Measurements from ENCODE around the gene ADGB.
"Not testable (repeated sequence)": the region's sequence is repeated elsewhere in the genome, so short reads cannot be mapped to it uniquely, and the experiment has no call there.

The ADGB gene

DNA sequence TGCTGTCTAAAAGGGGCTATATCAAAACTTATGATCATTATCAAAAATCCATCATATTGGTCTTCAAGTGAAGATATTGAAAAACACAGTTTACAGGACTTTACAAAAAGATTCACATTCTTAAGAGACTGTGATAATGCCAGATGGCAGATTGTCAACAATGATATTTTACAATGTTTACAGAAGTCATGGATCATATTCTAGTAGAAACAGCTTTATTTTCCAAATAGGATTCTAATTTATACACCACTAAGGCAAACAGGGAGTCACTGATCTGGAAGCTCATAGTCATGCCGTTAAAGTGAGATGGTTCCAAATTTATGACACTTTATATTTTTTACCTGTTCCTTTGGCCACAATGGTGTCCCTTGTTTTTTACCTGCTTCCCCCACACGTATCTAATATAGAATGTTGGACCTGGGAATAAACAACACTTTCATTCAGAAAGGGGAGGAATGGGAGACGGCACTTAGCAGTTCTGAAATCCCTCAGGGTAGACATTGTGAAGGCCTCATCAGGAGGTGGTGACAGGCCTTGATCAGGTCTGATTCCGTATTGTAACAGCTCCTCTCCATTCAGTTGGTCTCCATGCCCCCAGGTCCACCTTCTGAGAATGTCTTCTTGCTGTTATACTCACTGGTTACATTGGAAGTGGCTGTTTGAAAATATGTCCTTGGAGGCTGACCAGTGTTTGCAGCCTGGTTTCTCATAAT is 228.6 kb downstream of the ADGB start:
- no peak for DNase-seq

DNA sequence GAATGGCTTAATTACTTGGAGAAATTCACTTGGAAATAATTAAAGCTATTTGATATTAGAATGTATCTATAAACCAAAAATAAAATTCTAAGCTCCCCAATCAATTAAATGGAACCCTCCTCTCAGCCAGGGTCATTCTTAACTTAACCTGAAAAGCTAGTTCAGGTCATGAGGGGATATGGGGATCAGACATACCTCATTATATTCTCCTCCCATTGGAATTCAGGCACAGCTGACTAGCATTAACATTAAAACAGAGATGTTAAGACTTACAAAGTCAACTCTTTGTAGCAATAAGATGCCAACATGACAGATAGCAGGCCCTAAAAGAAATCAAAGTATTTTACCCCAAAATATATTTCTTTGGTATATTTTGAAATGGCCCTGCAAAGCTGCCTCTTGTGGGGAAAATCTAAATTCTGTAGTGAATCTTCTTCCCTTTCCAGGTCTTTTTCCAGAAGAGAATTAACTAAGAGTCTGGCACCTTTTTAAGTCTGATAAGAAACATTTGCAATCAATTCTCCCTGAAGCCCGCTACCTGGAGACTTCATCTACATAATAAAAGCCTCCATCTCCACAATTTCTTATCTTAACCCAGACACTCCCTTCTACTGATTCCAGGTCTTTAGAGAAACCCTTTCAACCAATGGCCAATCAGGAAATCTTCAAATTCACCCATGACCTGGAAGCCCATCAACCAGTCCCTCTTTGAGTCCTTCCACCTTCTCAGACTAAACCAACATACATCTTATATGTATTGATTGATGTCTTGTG is 231.2 kb downstream of the ADGB start:
- no peak for DNase-seq

DNA sequence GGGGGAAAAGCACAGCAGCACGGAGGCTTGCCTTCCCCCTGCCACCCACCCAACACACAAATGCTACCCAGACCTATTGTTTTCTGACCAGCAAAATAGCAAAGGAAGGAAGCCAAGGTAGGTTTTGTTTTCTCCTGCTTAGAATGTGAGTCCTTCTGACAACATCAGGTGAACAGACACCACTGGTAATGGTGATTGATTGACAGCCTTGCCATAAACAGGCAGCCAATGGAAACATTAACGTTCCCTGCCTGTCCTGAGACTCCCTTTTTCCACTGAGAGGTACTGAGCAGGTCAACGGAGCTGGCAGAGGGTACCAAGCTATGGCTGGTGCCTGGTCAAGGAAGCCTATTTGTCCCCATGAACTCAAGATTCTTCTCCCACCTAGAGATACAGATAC is 234.4 kb downstream of the ADGB start:
- no peak for DNase-seq

DNA sequence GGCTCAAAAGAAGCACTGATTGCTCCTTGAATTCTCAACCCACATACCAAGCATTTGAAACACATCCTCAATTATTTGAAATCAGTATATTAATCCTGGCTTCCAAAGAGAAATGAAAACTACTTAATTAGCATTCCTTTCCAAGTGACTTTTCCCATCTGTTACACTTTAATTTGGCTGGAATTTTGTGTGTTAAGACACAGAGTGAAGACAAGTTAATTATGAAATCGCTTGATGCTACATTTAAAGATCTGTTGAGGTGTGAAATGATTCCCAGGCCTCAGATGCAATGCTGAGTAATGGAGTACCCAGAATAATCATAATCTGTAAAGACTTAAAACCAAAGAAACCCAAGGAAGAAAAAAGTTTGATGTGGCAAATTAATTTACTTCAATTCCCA is 241.4 kb downstream of the ADGB start:
- no peak for DNase-seq

DNA sequence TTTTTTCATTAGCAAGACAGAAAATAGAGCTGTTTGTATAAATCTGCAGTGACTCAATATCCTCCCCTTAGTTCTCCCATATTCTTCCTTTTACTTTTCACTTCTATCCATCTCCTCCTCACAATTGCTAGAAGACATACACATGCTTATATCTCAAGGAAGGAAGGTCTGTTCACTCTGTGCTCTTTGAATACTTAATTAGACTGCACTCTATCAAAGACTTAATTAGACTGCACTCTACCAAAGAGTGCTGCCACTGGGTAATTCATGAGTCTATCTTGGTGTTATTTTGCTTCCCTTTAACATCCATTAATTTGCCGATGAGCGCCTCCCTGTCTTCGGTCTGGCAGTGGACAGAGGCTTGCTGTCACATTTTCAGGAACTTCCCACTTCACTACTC is 241.9 kb downstream of the ADGB start:
- no peak for DNase-seq

DNA sequence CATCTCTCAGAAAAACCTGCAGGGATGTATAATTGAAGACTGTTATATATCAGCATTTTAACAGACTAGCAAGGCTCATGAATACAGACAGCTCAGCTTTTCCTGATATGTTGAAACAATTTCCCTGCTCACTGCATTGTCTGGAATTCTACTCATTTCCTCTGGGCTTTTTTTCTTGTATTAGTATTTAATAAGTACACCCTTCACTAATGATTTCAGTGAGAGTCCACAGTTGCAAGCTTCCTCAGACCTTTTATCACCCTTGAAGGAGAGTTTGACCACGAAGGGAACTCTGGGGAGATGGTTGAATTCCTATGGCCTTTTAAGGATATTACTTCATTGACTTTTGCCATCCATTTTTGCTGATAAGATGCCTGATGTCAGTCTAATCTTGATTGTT is 248.7 kb downstream of the ADGB start:
- DNase-seq = no peak

DNA sequence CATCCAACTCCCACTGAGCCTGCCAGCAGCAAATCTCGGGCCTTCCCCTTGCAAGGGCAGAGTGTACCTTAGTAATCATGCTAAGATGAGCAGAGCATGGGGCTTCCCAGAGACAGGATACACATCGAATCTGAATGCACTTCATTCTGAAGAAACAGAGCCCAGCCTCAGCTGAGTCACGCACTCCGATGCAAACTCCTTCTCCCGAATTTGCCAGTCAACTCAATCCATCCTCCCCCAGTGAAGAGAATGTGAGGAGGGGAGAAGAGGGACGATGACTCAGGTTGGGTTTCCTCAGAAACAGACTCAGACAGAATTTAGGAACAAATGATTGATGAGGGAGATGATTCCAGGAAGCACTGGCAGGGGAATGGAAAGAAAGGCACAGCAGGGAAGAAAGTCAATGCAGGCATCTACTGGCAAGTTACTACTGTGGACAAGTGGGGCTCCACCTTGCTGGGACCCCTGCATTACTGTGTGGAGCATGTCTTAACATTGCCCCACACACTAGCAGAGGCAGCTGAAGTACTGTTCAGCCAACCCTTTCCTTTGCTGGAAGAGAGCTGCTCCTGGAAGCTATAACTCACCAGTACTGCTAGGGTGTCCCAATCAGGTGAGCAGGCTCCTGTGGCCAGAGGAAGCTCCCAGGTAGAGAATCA is 251.6 kb downstream of the ADGB start:
- DNase-seq = peak; percentile 45 to 55

DNA sequence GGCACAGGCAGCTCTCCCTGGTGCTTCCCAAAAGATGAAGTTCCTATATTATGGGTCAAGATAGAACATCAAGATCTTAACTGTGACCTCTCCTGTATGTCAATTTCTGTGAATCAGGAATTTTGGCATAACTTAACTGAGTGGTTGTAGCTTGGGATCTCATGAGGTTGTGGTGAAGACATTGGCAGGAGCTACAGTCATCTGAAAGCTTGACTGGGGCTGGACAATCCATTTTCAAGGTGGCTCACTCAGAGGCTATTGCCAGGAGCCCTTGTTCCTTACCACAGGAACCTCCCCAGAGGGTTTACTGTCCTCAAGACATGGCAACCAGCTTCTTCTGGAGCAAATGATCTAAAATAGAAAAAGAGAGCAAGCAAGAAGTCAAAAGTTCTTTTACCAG is 252.2 kb downstream of the ADGB start:
- DNase-seq = no peak

DNA sequence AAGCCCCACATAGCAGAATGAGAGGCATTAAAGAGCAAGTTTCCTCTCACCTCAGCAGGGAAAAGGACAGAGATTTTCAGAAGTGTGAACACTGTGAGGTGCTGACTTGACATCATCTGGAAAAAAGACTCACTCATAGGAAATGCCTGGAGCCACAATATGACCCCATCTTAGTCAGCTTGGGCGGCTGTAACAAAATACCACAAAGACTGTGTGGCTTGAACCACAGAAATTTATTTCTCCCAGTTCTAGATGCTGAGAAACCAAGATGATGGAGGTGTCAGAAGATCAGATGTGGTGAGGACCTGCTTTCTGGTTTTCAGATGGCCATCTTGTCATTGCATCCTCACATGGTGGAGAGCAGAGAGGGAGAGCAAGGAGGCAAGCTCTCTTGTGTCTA is 253.1 kb downstream of the ADGB start:
- DNase-seq = peak in 1 of 2 experiments; percentile 42

DNA sequence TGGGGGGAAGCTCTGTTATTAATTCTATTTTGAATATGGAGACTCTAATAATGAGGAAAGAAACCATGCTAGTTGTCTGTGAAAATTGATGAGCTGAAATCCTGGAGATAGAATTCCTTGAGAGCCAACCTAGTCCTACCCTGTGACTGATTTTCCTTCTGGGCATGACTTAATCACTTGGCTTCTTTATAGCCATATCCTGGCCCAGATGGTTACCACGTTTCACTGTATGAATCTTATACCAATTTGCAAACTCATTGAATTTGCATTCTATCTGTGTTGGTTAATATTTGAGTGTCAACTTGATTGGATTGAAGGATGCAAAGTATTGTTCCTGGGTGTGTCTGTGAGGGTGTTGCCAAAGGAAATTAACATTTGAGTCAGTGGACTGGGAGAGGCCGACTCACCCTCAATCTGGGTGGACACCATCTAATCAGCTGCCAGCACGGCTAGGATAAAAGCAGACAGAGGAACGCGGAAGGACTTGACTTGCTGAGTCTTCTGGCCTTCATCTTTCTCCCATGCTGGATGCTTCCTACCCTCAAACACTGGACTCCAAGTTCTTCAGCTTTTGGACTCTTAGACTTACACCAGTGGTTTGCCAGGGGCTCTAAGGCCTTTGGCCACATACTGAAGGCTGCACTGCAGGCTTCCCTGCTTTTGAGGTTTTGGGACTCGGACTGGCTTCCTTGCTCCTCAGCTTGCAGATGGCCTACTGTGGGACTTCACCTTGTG is 255.9 kb downstream of the ADGB start:
- DNase-seq = not testable (repeated sequence)

DNA sequence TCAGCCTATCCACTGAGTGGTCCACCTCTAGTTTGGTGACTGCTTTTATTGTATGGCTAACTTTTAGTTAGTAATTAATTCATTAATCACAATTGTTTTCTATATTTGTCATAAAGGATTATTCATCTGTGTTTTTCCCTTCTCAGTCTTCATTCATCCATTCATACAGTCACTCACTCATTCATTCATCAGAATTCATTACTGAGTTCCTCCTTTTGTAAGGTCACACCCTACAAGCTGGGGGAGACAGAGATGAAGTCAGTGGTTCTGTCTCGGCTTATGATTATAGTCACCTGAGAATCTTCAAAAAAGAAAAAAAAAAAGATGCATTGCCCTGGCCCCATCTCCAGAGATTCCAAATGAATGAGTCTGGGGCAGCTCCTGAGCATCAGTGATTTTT is 257.1 kb downstream of the ADGB start:
- no peak for DNase-seq

DNA sequence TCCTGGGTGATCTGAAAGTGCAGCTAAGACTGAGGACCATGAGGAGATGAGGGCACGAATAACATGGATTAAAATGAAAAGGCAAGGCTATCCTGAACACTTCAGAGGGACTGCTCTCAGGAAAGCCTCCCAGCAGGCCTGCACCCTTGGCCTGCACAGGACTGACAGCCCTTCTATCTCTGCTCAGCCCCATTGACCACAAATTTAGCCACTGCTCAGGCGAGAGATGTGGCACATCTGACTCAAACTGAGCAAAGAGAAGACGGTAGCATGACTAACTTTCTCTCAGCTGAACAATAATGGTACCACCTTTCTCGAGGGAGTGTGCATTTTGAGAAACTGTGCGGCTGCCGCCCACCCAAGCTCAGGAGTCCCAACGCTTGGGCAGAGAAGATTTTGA is 257.5 kb downstream of the ADGB start:
- peak; percentile 58 to 65 for DNase-seq

DNA sequence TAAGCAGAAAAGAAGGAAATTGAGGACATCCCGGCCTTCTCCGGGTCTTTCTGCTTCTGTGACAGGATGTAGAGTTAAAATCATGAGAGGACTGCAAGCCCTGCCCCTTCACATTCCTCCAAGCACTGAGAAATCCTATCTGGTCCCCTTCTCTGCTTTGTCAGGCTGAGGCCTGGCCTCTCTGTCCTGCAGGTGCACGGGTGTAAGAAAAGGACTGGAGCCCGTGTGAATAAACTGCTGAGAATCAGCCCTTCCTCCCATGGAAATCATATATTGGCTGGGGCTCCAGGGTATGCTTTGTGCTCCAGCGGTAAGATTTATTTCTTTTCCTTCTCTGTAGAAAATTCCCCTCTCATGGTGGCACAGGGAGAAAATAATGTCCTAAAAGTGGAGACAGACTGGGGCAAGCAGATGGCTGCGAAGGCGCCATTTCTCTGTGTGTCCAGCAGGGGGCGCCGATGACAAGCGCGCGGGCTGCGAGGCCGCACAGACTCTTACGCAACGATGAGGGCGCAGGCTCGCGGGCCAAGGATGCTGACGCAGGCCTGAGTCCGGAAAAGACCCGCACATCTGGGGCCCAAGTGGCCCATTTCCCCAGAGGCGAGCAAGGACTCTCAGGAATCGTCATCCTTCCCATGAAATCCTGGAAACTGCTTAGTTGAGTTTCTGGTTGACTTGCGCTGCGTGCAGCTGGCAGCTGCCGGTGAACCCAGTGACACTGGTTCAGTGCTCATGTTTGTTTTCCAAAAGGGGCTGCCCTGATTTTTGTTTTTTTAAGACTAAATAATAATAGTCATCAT is 258.6 kb downstream of the ADGB start:
- DNase-seq = peak; percentile 81 to 83

DNA sequence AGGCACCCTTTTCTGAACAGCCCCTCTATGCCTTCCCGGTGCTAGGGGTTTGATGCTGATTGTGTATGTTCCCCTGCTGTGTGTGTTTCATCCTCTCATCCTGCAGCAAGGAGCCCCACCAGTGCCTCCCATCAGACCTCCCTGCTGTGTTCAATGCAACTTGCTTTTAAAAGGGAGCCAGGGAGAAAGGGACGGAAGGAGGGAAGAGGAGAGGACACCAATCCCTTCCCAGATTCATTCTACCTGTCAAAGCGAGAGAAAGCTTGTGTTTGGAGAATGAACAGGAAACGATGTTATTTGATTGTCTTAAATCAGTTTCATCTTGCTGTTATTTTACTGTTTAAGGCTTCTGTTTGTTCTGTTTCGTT is 259.2 kb downstream of the ADGB start:
- no peak for DNase-seq

DNA sequence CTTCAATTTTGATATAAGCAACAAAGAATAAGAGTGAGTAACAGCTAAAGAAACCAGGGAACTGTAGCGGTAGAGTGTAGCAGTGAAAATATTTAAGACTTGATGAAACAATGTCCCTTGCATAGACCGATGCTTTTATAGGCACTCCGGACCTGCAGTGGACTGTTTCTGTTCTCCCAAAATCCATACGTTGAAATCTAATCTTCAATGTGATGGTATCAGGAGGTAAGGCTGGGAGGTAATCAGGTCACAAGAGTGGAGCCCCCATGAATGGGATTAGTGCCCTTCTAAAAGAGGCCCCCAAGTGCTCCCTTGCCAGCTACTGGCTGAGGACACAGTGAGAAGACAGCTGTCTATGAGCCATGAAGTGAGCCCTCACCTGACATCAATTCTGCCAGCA is 260.4 kb downstream of the ADGB start:
- no peak for DNase-seq

DNA sequence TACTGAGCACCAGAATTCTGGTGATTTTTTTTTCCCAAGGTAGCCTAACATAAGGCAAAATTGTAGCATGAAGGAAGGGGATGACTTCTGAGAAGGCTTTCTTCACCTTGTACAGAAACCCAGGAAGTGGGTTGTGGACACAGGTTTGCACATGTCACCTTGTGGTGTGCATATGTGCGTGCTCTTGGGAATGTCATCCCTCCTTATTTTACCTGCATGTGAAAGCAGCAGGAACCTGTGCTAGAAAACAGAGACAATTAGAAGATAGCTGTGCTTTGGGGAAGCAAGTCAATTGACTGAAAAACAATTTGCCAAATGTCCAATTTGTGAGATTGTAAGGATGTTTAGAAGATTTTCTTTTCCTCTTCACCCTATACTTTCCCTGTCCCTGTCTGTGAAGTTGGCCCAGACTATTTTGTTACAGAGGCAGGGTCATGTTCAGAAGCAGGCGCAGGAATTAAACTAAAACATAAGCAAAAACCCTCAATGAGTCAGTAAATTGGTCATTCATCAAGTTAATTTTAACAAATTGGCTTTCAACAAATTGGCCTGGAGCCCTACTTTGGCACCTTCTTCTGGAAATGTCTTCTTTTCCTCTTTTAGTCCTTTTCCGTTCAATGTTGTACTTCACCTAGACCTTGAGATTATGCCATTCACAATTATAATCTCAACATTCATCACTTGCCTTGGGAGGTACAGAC is 261.2 kb downstream of the ADGB start:
- DNase-seq = no peak

DNA sequence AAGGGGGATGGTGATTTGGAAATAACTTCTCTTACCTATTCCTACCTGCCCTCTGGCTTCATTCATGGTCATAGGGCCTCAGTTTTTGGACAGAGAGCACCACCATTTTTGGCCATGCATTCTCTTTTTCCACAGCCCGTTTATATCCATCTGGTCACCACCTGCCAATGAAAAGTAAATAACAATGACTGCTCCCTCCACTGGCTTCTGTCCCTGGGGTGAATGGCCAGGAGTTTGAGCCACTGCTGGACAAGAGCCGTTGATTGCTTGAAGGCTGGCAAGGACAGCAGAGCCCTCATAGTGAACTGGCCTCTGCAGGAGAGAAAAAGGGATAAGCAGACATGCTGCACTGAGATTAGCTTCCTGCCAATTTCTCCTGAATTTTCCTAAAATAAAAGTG is 261.8 kb downstream of the ADGB start:
- DNase-seq = no peak

DNA sequence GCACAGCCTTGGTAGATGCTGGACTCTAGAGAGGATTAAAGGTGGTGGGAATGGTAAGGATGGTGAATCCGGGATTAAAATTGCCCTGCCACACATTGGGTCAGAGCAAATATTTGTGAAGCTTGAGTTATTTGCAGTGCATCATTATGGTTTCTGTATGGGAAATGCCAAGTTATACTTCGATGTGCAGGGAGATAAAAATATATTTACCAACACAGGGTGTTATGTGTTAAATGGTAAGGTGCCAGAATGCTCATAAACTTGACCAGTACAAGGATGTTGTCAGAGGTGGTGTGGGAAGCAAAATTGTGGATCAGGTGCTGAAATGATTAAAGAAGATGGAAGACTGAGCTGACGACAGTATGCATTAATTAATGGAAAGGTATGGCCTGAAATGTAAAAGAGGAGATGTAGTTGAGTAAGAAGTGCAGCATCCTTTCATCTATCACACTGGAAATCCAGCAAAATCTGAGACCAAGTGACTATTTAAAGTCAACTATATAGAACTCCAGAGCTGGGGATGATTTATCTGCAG is 262.3 kb downstream of the ADGB start:
- DNase-seq = no peak

DNA sequence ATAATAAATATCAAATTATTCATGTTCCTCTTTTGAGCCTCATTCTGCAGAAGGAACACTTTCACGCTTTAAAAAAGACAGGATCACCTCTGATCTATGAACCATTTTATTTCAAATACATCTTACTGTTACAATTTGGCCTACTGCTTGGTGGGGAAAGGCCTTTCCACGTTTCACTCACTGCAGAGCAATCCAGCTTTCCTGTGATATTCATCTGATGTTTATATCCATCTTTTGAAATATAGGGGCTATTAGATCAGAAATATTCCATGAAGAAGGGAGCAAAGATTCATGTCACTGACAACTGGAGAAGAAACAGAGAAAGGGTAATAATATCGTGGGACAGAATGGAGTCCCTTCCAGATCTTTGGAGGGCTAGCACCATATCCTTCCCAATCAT is 262.9 kb downstream of the ADGB start:
- no peak for DNase-seq

DNA sequence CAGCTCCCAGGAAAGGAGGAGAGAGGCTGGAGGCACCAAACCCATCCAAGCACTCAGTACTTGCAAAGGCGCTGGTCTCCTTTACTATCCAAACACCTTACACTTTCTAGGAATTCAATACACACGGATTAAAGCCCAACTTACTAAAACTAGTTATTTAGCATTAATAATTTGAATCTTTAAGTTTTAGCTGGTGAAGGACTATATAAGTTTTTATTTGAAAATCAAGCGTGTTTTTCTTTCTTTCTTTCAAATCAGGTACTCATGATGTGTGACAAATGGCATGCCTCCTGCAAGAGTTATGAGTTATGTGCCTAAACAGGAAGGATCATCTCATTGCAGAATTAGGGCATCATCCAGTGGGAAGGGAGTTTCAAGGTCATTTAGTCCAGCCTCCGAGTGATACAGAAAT is 263.7 kb downstream of the ADGB start:
- DNase-seq = no peak

DNA sequence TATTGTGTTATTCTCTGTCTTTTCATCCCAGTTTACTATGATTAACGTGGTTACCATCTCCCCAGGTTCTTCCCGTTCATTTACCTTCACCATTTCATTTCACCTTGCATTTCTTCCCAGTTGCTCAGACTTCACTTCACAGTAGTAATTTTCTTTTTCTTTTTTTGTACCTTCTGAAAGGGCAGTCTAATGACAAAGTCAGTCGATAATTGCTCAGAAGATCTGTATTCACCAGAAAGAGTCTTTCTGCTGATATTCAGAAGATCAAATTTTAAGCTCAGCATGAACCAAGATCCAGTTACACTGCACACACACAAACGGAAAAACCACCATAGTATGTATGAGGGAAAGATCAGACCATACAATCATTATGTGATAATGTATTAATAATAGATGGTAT is 265.5 kb downstream of the ADGB start:
- no peak for DNase-seq

DNA sequence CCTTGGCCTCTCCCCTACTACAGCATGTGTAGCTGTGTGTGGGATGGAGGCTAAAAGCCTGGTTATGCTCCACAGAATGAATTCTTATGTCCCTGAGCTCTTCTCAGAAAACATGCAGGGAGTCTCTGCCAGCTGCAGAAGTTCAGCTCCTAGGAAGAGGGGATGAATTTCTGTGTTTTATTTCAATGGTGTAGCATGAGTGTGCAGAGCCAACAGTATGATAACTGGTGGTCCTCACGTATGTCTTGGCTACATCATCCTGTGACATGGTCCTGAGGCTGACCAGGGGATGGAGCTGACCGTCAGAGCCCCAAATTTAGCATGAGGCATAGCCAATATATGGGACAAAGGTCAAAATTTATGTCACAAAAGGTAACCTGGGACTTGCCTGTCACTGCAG is 266.1 kb downstream of the ADGB start:
- DNase-seq = no peak

Measured in activated T-cell treated with anti-CD3 and anti-CD28 coated beads, Interleukin-2, amount 50 U/mL, for 48 hours (primary cell).